ENCODE data around the gene MDN1.

GRCh38 chr6:89769572-89769971, 50.0 kb downstream of the MDN1 start:
- TF ChIP-seq POLR2A (IDR thresholded peaks at IDR 0.05) (no peak), CTCF (IDR thresholded peaks at IDR 0.05) (no peak)

Data from uterus (tissue), 2 donors.